Inferior parietal cortex (tissue), 1 donor: Measurements from ENCODE around the gene PIN1.
"Not testable (repeated sequence)": the region's sequence is repeated elsewhere in the genome, so short reads cannot be mapped to it uniquely, and the experiment has no call there.

Experiments used
- DNase-seq: peaks from one replicate; pipeline ENCODE4 v3.0.0-alpha.2; 2016; ENCODE audit errors: extremely low spot score

The PIN1 gene

DNA sequence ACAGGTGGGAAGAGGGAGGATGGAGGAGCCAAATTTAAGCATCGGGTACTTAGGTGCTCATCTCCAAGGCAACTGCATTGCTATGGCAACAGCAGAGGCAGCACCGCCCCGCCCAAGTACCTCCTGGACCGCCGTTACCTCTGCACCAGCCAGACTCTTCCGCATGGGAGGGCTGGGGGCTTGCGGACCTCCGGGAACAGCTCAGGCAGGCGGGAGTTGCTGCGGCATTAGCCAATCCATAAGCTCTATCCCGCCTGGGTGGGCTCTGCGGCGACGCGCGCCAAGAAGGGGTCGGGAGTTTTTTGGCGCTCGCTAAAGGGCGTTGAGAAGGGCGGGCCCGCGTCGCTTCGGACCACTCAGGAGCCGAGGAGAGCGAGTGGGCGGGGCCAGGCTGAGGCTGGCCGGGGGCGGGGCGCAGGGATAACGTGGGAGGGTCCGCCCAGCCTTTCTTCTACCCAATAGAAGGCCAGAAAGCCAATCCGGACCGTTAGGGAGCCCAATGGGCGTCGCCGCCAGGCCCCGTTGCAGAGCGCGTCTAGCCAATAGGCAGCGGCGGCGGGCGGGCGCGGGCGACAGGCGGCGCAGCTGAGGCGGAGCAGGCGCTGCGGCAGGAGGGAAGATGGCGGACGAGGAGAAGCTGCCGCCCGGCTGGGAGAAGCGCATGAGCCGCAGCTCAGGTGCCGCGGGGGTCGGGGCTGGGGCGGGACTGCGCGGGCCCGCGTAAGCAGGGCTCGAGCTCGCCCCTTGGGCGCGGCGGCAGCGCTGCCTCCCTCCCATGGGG lies at the start of gene PIN1:
TSS of gene PIN1 (plus strand) at position 593 of the 781 bp plus-strand sequence. CDS start at position 620, 27 bp downstream.
- peak; percentile 98 for DNase-seq

DNA sequence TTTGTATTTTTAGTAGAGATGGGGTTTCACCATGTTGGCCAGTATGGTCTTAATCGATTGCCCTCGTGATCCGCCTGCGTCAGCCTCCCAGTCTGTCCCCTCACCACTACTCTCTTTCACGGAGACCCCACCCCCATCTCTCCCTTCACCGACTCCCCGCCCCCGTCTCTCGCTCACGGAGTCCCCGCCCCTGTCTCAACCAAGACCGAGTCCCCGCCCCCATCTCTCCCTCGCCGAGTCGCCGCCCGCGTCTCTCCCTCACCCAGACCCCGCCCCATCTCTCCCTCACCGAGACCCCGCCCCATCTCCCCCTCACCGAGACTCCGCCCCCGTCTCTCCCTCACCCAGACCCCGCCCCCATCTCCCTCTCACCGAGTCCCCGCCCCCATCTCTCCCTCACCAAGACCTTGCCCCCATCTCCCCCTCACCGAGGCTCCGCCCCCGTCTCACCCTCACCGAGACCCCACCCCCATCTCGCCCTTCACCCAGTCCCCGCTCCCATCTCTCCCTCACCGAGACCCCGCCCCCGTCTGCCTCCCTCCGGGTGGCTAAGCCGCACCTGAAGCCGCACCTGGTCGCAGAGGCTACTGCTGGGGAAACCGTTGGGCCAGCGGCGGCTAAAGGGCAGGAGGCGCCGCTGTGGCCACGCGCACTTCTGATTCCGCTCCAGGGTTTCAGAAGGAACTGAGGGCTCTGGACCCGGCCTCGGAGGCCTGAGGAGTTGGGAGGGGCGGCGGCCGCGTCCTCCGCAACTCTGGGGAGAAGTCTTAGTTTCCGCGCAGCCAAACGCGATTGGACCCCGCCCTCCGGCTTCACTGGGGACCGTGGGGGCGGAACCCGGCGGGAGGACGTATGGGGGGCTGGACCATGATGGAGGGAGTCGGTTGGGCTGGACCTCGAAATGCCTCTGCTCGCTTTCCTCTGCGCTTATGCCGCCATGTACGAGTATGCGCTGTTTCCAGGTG lies 49.5 kb upstream of the PIN1 start:
- peak; percentile 71 for DNase-seq

DNA sequence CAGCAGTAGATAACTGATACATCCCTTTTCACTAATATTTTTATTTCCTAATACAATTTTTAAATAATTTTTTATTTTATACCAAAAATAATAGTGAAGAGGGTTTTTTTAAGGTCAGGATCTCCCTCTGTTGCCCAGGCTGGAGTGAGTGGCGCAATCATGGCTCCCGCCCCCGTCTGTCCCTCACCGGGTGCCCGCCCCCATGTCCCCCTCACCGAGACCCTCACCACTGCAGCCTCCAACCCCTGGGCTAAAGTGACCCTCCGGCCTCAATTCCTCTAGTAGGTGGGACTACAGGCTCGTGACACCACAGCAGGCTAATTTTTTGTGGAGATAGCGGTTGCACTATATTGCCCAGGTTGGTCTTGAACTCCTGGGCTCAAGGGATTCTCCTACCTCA lies 48.8 kb upstream of the PIN1 start:
- DNase-seq = no peak

DNA sequence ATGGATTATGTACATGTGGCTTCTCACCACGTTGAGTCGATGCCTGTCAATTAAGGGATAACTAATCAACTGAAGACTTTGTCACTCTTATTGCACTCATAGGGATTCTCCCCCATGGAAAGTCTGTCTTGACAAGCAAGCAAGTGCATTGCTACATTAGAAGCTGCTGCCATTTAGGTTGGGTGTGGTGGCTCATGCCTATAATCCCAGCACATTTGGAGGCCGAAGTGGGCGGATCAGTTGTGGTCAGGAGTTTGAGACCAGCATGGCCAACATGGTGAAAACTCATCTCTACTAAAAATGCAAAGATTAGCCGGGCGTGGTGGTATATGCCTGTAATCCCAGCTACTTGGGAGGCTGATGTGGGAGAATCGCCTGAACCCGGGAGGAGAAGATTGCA lies 48.3 kb upstream of the PIN1 start:
- no peak for DNase-seq

DNA sequence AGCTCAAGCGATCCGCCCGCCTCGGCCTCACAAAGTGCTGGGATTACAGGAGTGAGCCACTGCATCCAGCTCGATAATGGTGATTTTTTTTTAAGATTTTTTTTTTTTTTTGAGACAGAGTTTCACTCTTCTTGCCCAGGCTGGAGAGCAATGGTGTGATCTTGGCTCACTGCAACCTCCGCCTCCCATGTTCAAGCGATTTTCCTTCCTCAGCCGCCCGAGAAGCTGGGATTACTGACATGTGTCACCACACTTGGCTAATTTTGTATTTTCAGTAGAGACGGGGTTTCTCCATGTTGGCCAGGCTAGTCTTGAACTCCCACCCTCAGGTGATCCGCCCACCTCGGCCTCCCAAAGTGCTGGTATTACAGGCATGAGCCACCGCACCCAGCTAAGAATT lies 46.5 kb upstream of the PIN1 start:
- not testable (repeated sequence) for DNase-seq

DNA sequence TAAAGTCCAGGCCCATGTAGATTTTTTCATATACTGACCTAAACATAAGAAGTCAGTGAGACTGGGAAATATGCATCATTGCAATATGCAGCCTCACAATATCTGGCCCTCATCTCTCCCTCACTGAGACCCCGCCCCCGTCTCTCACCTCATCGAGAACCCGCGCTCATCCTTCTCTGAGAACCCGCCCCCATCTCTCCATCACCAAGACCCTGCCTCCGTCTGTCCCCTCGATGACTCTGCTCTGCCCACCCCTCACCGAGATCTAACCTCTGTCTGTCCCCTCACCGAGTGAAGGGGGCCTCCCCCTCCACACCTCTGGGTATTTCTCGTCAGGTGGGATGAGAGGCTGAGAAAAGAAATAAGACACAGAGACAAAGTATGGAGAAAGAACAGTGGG lies 46.1 kb upstream of the PIN1 start:
- DNase-seq = no peak

DNA sequence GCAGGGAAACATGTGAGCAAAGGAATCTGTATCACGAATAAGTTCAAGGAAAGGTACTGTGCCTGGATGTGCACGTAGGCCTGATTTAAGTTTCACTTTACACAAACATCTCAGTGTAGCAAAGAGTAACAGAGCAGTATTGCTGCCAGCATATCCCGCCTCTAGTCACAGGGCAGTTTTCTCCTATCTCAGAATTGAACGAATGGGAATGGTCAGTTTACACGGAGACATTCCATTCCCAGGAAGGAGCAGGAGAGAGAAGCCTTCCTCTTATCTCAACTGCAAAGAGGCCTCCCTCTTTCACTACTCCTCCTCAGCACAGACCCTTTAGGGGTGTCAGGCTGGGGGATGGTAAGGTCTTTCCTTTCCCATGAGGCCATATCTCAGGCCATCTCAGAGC lies 45.5 kb upstream of the PIN1 start:
- not testable (repeated sequence) for DNase-seq

DNA sequence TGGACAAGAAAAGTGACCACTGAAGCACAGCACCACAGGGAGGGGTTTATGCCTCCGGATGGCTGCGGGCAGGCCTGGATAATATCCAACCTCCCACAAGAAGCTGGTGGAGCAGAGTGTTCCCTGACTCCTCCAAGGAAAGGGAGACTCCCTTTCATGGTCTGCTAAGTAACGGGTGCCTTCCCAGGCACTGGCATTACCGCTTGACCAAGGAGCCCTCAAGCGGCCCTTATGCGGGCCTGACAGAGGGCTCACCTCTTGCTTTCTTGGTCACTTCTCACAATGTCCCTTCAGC lies 44.1 kb upstream of the PIN1 start:
- not testable (repeated sequence) for DNase-seq

DNA sequence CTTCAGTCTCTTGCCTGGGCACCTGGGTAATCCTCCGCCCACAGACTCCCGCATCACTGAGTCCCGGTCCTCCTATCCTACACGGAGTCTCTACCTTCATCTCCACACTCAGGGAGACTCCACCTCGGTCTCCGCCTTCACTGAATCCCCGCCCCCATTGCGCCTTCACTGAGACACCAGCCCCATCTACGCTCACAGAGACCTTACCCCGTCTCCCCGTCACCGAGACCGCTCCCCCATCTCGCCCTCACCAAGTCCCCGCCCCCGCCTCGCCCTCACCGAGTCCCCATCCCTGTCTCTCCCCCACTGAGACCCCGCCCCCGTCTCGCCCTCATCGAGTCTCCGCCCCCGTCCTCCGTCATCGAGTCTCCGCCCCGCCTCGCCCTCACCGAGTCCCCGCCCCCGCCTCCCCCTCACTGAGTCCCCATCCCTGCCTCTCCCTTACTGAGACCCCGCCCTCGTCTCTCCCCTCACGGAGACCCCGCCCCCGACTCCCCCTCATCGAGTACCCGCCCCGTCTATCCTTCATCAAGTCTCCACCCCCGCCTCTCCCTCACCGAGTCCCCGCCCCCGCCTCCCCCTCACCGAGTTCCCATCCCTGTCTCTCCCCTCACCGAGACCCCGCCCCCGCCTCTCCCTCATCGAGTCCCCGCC lies 43.4 kb upstream of the PIN1 start:
- peak; percentile 47 for DNase-seq

DNA sequence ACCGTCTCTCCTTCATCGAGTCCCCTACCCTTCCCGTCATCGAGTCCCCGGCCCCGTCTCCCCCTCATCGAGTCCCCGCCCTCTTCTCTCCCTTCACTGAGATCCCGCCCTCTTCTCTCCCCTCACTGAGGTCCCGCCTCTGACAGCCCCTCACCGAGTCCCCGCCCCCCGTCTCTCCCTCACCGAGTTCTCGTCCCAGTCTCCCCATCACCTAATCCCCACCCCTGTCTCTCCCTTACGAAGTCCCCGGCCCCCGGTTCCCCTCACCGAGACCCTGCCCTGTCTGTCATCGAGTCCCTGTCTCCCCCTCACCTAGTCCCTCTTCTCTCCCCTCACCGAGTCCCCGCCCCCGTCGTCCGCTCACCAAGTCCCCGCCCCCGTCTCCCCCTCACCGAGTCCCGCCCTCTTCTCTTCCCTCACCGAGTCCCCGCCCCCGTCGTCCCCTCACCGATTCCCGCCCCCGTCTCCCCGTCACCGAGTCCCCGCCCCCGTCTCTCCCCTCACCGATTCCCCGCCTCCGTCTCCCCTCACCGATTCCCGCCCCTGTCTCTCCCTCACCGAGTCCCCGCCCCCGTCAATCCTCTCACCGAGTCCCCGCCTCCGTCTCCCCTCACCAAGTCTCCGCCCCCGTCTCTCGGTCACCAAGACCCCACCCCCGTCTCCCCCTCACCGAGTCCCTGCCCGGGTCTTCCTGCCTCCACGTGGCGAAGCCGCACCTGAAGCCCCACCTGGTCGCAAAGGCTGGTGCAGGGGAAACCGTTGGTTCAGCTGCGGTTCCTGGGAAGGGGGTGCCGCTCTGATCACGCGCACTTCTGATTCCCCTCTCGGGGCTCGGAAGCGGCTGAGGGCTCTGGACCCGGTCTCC lies 42.7 kb upstream of the PIN1 start:
- DNase-seq = peak; percentile 50

DNA sequence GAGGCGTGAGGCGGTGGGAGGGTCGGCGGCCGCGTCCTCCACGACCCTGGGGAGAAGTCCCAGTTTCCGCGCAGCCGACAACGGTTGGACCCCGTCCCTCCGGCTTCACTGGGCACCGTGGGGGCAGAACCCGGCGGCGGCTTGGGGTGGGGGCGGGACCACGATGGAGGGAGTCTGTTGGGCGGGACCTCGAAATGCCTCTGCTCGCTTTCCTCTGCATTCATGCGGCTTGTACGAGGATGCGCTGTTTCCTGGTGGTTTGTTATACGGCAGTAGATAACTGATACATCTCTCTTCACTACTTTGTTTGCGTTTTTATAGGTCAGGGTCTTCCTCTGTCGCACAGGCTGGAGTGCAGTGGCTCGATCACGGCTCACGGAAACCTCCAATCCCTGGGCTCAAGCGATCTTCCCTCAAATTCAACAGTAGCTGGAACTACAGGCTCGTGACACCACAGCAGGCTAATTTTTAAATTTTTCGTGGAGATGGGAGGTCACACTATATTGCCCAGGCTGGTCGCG lies 42.0 kb upstream of the PIN1 start:
- DNase-seq = peak; percentile 18

DNA sequence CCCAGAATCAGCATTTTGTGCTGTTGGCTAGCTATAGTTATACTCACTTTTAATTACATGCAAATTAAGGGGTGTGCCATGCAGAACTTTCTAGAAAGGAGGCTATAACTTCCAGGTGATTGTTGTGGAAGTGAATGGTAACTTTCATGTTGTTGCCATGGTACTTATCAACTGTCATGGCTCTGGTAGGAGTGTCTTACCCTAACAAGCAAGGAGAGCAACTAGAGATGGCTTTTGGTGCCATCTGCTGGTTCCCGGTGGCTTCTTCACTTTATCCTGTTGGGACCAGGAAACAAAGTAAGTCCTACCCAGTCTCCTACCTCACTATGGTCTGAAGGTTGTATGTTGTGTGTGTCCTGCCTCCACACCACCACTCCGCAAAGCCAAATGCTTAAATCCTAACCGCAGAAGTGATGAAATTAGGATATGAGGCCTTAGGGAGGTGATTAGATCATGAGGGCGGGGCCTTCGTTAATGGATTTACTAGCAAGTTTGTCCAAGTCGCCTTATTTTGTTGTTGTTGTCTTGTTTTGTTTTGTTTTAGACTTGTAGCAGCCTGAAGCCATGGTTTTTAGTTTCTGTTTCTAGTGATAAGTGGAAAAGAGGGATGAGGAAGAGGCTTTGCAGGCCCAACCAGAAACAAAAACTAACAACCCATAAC lies 38.9 kb upstream of the PIN1 start:
- peak; percentile 95 for DNase-seq

DNA sequence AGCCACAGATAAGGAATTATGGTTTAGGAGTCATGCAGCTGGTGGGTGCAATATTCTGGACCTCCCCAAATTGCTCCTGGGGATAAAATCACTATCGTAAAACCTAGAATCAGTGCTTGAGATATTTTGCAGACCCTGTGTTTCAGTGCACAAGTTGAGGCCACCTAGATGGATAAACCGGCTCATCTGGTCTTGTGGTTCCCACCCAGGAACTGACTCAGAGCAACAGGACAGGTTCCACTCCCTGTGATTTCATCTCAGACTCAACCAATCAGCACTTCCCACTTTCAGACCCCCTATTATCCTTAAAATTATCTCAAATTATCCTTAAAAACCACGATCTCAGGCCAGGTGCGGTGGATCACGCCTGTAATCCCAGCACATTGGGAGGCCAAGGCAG lies 37.2 kb upstream of the PIN1 start:
- DNase-seq = no peak

DNA sequence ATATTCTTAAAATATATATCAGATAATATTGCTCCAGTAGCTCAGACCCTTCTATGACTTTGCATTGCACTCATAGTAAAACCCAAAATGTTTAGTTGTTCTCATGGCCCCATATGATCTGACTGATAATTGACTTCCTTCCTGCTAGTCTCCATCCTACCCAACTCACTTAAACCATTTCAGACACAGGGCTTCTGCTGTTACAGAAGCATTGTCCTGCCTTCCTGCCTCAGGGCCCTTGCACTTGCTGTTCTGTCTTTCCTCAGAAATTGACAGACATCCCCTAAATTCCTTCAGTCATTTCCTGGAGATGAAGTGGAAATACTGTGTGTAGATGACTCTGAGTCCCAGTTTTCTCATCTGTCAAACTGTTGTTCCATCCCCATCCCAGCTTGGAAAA lies 36.0 kb upstream of the PIN1 start:
- no peak for DNase-seq

DNA sequence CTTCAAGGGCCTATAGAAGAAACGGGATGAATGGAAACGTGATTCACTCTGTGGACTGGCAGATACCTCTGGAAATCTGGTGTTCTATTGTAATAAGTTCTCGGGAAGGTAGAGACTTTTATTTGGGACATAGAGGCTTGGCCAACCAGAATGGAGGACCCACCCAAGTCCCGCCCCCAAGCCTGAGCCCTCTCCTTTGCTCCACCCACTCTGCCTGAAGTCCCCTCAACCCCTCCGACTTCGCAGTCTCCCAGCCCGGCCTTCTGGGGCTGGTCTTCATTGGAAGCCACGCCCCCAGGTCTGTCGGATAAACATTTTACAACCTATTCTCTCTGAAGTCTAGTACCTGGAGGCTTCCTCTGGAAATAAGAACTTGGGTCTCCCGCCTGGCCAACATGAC lies 33.1 kb upstream of the PIN1 start:
- DNase-seq = no peak

DNA sequence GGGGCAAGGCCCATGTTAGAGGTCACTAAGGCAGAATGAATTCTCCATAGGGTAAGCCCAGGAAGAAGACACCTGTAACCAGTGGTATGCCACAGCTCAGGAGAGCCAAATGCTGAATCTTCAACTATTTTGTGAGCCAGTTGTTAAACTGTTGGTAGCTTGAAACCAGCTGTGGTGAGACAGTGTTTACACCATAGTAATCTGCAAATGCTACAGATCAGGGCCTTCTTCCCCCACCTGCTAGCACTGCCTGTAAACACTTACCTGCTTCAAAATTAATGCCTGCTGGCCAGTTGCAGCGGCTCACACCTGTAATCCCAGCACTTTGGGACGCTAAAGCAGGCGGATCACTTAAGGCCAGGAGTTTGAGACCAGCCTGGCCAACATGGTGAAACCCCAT lies 28.3 kb upstream of the PIN1 start:
- DNase-seq = no peak

DNA sequence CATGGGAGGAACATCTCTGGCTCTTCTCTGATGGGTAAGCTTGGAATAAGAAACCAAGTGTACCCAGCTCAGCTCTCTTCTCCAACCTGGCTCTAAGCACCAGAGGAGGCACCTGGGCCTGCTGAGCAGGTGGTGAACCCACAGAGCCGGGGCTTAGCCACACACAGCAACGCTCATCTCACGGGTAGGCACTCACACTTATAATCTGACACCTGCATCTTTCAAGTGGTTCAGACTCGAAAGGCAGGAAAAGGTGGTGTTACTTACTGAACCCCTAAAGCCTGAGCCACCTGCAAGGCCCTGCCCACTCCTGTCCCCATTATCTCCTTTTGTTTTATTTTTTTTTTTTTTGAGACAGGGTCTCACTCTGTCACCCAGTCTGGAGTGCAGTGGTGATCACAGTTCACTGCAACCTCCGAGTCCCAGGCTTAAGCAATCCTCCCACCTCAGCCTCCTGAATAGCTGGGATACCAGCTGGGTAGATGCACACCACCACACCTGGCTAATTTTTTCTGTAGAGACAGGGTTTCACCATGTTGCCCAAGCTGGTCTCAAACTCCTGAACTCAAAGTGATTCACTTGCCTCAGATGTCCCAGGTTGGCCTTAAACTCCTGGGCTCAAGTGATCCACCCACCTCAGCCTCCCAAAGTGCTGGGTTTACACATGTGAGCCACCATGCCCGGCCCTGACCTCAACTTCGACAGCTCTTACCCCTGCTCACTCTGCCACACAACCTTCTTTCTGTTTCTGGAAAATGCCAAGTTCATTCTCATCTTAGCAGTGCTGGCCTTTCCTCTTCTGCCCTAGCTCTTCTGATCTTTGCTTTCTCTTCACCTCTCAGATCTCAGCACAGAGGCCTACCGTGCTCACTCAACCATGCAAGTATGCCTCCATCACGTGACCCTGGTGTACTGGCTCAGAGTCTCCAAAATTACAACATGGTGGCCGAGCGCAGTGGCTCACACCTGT lies 26.0 kb upstream of the PIN1 start:
- no peak for DNase-seq

DNA sequence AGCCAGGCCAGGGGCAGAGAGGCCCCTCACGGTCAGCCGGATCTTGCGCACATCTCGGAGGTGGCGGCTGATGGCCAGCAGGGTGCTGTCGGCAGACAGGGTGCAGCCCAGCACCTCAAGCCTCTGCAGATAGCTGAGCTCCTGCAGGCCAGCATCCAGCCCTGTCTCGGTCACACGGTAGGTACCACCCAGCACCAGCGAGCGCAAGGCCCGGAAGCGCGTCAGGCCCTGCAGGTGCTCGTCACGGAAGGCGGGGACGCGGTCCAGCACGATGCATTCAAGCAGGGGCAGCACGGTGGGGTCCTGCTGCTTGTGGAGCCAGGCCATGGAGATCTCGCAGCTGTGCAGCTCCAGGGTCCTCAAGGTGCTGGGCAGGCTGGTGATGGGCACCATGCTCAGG lies 24.0 kb upstream of the PIN1 start:
- DNase-seq = no peak

DNA sequence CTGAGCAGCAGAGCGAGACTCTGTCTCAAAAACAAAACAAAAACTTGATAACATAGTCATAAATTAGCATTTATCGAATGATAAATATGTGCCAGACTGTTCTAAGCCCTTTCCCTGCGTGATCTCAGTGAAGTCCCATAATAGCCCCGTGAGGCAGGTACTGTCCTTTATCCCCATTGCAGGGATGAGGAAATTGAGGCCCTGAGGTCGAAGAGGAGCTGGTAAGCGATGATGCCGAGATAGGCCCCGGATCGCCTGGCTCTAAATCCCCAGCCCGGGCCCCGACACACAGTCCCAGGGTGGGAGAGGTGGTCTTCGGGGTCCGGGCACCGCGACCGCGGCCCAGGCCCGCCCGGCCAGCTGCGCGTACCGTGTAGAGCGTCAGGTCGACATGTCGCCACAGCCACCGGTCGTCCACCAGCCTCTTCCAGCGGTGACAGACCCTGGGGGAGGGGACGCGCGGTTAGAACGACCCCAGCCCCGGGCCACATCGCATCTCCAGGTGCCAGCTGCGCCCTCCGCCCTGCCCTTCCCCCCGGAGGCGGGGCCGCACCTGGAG lies 16.9 kb upstream of the PIN1 start:
- DNase-seq = no peak
